KOPT-K1 (cell line): ENCODE data around the gene RNF217.
"Not testable (repeated sequence)": the region's sequence is repeated elsewhere in the genome, so short reads cannot be mapped to it uniquely, and the experiment has no call there.

Source experiments
- H3K27ac ChIP-seq: fragments of 200-600 bp; sonication (generic); 2 replicates; pipeline ENCODE4 v1.5.1; 2016; ENCODE audit warnings: antibody characterized with exemption, mild to moderate bottlenecking, low read depth, low read length; ENCODE audit not compliant: poor library complexity, severe bottlenecking
- H3K36me3 ChIP-seq: fragments of 200-600 bp; sonication (generic); 2 replicates; pipeline ENCODE4 v1.5.1; 2017; ENCODE audit warnings: antibody characterized with exemption, mild to moderate bottlenecking, low read length, moderate library complexity; ENCODE audit not compliant: insufficient read depth
- H3K9me3 ChIP-seq: fragments of 200-600 bp; sonication (generic); 2 replicates; pipeline ENCODE4 v1.5.1; 2017; ENCODE audit warnings: antibody characterized with exemption, low read length, mild to moderate bottlenecking; ENCODE audit not compliant: insufficient read depth, poor library complexity, severe bottlenecking

Gene RNF217

DNA sequence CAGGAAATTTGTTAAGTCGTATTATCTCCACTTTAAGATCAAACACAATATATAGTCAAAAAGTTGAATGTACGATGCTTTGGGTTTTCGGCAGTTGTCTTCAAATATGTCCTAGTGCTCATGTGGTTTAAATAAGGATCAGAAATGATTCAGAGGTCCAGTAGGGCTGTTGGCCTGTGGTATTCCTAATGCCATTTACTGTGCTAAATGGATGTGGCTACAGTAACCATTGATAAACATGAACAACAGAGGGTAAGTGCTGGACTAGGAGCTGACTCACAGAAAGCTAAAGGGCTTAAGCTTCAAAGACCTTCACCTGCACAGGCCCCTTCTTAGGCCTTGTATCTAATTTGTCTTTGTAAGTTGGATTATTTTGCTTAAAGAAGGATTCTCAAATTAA lies 110.8 kb downstream of the RNF217 start:
- Histone ChIP-seq H3K36me3 (no peaks in the 10 kb centered on the region), H3K27ac (no peak overlapping the region), H3K9me3 (no peaks in the 10 kb centered on the region)

DNA sequence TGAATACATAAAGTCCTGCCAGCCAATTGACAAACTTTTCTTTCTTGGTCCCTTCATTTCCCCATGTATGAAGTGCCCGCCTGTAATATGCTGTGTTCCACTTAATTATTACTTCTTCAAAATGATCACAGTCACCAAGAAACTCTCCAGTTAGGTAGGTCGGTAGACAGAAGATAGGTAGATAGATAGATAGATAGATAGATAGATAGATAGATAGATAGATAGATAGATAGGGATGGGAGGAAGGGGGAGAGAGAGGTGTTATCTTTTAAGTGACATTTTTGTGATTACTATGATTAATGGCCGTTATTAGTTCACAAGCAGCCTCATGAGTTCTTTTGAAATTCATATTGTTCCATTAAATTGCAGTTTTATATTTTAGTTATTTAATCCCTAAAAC lies 111.9 kb downstream of the RNF217 start:
- Histone ChIP-seq H3K9me3 (no peaks in the 10 kb centered on the region), H3K27ac (no peak overlapping the region), H3K36me3 (no peaks in the 10 kb centered on the region)

DNA sequence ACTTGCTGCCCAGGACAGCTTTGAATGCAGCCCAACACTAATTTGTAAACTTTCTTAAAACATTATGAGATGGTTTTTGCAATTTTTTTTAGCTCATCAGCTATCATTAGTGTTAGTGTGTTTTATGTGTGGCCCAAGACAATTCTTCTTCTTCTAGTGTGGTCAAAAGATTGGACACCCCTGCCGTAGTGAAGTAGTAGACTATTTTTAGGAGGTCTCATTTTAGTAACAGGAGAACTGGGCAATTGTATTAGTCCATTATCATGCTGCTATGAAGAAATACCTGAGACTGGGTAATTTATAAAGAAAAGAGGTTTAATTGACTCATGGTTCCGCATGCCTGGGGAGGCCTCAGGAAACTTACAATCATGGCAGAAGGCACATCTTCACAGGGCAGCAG lies 112.8 kb downstream of the RNF217 start:
- H3K36me3 ChIP-seq, H3K27ac ChIP-seq, H3K9me3 ChIP-seq: not testable (repeated sequence)

DNA sequence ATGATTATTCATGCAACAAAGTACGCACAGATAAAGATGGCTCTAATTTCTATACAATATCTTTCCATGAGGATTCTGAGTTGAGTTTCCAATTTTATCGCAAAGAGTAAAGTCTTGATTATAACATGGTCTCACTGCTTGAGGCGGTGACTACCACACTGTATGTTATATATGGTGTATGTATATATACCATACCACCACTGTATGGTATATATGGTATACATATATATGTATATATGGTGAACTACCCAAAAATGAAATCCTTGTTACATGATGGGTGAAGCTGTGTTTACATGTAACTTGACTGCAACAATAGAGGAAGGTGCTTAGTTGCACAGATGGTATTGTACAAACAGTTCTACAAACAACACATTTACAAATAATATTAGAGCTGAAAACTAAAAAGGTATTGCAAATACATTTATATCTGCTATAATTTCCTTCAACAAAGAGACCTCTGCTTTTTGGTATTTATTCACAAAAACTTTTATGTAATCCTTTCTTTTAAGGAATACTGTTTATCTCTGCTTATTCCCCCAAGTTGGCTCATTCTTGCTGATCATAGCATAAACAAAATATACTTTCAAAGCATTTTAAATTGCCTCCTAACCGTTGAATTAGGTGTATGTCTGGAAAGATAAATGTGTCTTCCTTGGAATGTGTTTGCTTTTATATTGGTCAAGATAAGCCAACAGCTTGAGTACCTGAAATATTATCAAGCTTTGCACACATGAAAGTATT lies 113.7 kb downstream of the RNF217 start:
- Histone ChIP-seq H3K27ac (no peak overlapping the region), H3K9me3 (no peaks in the 10 kb centered on the region), H3K36me3 (no peaks in the 10 kb centered on the region)

DNA sequence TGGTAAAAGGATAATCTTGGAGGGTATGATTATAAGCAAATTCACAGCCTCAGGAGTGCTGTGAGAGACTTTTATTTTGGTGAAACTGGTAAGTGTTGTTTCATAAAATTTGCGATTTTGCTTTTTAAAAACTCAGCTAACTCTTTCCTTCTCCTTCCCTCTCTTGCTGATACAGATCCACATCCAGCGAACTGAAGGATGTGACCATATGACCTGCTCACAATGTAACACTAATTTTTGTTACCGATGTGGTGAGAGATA lies 114.2 kb downstream of the RNF217 start:
- Histone ChIP-seq H3K36me3 (no peaks in the 10 kb centered on the region), H3K9me3 (no peaks in the 10 kb centered on the region), H3K27ac (no peak overlapping the region)

DNA sequence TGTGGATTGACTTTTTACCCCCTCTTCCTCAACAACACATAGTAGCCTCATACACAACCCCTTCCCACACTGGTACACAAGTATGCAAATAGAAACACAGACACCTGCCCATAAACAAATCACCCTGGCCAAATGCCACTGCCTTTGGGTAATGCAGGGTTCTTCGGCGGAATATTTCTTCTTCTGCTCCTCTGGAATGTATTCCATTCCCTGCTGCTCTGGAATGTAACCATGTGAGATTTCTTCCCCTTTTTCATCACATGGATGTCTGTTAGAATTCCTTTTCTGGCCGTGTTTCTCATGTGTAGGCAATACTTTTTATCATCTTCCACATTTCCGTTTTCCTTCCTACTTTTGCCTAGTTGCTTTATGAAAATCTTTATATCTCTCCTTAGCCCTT lies 115.2 kb downstream of the RNF217 start:
- Histone ChIP-seq H3K27ac (no peak overlapping the region), H3K9me3 (no peaks in the 10 kb centered on the region), H3K36me3 (no peaks in the 10 kb centered on the region)

DNA sequence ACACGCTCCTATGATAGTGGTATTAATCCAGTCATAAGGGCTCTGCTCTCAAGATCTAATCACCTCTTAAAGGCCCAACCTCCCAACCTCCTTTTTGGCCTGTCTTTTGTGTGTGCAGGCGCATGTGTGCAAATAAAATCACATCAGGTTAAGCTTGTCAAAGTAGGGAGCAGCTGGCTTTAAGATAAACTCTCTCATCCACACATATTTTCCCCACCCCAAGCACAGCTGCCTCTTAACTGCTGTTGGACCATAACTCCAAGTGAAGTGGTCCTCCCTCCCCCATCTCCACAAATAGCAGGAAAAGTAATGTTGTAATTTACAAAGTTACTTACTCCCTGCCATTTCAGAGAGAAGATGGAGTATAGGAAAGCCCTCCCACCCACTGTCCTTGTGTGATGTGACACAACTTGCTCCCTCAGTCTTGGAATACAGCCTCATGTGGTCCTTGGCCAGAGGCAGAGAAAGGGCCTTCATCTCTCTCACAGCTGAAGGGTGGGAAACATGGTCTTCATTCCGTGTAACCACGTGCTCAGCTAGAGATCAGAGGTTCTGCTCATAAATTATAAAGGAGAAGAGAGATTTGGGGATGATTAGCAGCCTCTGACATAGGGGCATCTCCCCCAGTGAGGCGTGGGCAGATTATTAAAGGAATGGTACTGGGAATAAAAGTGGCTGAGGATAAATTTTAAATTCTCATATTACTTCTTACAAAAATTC lies 116.5 kb downstream of the RNF217 start:
- no peaks in the 10 kb centered on the region for H3K36me3 ChIP-seq
- H3K9me3 ChIP-seq, result no peaks in the 10 kb centered on the region

DNA sequence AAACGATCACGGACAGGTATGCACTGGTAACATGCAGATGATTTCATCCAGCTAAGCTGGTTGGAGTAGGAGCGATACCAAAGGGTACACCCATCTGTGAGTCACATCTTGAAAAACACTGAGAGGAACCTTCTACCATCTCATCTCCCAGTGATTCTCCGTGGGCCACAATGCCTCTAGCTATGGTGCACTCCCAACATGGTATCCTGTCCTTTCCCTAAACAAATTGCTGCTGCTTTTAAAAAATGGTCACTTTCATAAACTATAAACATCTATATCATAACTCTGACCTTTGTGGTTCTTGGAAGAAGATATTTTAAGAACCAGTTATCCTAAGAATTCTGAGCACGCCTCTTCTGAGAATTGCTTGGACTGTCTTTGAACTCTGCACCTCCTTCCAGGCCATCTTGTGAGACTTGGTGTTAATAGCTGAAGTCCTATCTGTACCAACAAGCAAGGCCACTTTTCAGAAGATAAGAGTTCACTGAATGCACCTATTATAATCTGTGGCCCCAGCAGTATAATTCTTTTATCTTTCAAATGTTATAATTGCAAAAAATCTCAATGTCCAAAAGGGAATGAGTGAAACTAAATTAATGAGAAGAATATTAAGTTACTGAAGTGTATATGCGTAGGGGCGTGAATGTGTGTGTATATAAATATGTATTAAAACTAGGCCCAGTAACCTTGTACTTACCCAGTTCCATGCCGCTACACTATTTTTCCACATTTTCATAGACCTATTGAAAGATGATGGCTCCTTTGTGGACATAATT lies 120.9 kb downstream of the RNF217 start:
- H3K27ac ChIP-seq, result no peak overlapping the region

More for the DNA sequence above, 116.5 kb downstream of the RNF217 start:
- no peak overlapping the region for H3K27ac ChIP-seq

DNA sequence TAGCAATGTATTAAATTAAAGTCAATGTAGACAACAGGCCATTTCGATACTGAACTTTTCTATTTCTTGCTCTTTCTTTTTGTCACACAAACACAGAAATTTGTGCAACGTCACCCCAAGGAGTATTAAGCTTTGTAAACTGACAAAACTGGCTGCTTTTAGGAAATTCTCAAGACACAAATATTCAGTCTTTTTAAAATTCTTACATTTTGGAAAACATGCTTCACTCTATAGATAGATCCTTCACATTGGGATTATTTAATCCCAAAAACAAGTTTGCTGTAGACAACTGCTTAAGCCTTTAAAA lies 121.4 kb downstream of the RNF217 start:
- Histone ChIP-seq H3K36me3 (no peaks in the 10 kb centered on the region), H3K9me3 (no peaks in the 10 kb centered on the region), H3K27ac (no peak overlapping the region)

More for the DNA sequence above, 120.9 kb downstream of the RNF217 start:
- Histone ChIP-seq H3K9me3 (no peaks in the 10 kb centered on the region), H3K36me3 (no peaks in the 10 kb centered on the region)

DNA sequence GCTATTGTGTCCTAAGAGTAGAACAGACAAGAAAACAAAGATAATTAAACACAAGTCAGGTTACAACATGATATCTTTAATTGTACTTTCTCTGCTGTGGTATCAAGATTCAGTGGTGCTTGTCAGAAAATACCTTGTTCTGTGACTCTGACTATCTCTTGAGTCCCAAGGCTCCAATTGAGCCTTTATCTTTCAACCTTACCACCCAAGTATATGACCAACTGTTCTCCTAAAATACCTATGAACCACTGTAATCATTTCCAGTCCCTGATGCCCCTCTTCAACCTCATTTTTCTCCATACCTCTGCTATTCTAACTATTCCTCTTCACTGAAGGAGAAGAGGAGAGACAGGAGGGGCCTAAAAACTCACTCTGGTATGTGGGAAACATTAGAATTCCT lies 124.5 kb downstream of the RNF217 start:
- H3K27ac ChIP-seq, result no peak overlapping the region
- H3K36me3 ChIP-seq, result no peaks in the 10 kb centered on the region

DNA sequence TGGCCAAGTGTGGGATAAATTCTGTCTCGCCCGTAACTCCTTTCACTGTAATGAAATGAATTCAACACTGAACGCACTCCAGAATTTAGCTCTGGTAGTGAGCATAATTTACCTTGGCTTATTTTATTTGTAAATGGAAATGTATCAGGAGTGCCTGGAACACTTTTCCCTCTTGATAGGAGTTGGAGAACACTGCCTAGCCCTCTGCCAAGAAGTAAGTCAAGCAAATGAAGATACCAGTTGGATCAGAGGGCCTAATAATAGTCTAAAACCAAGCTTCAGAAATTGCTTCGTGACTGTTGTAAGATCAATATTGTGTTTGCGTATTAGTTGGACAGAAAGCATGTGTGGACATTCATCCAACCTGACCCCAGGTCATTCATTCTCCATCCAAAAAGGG lies 126.7 kb downstream of the RNF217 start:
- Histone ChIP-seq H3K36me3 (no peaks in the 10 kb centered on the region), H3K27ac (no peak overlapping the region), H3K9me3 (no peaks in the 10 kb centered on the region)

More for the DNA sequence above, 124.5 kb downstream of the RNF217 start:
- no peaks in the 10 kb centered on the region for H3K9me3 ChIP-seq

DNA sequence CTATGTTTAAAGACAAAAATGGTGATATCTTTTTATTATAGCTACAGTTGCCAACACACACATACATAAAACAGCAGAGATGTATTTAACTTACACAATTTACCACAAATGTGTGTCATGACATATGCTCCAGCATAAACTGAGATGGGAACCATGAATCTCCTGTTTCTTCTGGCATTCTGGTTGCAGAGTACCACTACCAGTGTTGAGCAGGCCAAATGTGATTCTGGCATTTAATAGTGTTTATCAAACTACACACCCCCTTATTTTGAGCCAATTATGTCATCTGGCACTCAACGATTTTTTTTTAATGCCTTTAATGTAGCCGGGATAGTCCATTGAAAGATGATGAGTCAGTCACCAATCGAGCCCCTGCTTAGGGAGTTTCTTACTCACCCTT lies 132.3 kb downstream of the RNF217 start:
- Histone ChIP-seq H3K9me3 (no peaks in the 10 kb centered on the region), H3K27ac (no peak overlapping the region), H3K36me3 (no peaks in the 10 kb centered on the region)

DNA sequence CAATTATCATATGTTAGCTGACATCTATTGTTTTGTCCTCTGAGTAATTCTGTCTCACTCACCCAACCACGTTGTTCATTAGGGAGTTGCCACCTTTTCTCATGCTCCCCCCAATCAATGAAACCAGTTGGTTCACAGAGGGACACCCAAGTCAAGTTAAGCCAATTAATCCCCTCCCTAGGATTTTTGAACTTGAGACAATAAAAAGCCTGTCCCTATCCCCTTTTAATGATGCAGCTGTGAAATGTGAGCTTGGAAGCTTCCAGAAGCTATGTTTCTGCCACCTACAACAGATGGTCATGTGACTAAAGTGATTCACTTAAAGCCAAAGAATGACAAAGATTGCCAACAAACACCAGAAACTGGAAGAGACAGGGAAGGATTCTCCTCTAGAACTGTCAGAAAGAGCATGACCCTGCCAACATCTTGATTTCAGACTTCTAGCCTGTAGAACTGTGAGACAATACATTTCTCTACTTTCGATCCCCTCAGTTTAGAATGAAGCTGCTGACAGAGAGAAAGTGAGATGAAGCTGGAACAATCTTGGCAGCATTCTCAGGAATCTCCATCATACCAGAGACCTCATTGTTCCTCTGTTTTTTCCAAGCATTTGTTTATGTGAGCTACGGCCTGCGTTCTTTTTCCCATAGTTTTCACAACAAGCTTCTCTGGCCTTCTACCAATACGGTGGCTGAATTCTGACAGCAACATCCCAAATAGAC lies 133.5 kb downstream of the RNF217 start:
- Histone ChIP-seq H3K36me3 (no peaks in the 10 kb centered on the region), H3K9me3 (no peaks in the 10 kb centered on the region), H3K27ac (no peak overlapping the region)

DNA sequence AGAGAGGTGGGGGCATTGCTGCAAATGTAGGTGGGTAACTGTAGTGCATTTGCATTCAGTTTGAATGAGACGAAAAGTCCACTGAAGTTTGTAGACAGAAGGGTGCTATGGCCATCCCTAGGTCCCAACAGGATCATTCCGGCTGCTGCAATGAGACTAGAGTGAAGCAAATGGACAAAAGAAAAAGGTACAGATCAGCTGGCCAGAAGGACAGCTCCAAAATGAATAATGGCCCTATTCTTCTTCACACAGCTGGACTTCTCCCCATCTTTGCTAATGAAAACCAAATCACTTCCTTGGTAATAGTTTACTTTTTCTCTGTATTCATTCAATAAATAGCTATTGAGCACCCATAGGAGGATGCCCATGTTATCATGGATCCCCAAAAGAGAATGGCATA lies 134.9 kb downstream of the RNF217 start:
- no peaks in the 10 kb centered on the region for H3K36me3 ChIP-seq
- H3K27ac ChIP-seq, result no peak overlapping the region
- H3K9me3 ChIP-seq, result no peaks in the 10 kb centered on the region

DNA sequence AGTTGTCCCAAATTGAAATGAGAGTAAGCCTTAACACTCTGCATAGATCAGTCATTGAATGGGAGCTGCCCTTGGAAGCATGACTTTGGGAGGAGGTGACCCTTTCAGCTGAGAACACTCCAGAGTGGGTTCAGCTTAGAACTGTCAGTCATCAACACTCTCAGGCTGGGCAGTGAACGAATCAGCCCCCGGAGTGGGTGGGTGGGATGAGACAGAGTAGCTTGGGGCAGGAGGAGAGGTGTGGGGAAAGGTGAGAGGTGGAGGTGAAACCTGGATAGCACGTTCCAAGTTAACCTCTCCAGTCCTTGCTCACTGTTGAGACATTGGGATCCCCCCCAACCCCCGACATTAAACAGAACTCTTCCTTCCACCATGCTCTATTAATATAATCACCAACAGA lies 136.0 kb downstream of the RNF217 start:
- no peaks in the 10 kb centered on the region for H3K9me3 ChIP-seq
- no peak overlapping the region for H3K27ac ChIP-seq
- H3K36me3 ChIP-seq, result no peaks in the 10 kb centered on the region
